ENCODE data around the gene DISP2. TPM values are rescaled to one million over a fixed set of nuclear protein-coding genes. Genes with fewer than 3 reads are reported as not detected.

The DISP2 gene
- total RNA-seq, 1 experiment from 2014 or later = 1.3 TPM

GRCh38 chr15:40340740-40341400 is 17.1 kb upstream of the DISP2 start, which contains the start of gene CCDC9B:
CCDC9B (minus strand) TSS chr15:40340939; CDS start chr15:40340819, 120 bp downstream.
- WGBS (ENCODE audit: extremely low coverage, insufficient read length, low lambda C conversion rate) = no CpG with 5 or more reads among the region's 17 CpGs
- Mint-ChIP-seq H3K27ac (peak within 1 kb of the TSS; percentile 17 to 76 (median 57); a peak in 3 of 7 replicates), H3K9me3 (no peaks in the 10 kb centered on the region), H3K4me3 (no peak within 1 kb of the TSS; a peak in 1 of 5 replicates), H3K4me1 (peaks cover 14 to 38% of the 10 kb centered on the region in 2 experiments), H3K36me3 (ENCODE audit: insufficient read depth in 1 of 3, low read depth in 3 of 3) (no peaks in the 10 kb centered on the region), H3K27me3 (ENCODE audit: low read depth) (peaks cover 14% of the 10 kb centered on the region)
- H3K79me1 ChIP-seq (ENCODE audit: insufficient read depth, low read depth, low read length, poor library complexity, severe bottlenecking) = no peaks in the 10 kb centered on the region
- no peak within 1 kb of the TSS for H3K56ac ChIP-seq (ENCODE audit: insufficient read length, low read depth, low read length)
- no peak within 1 kb of the TSS for H2AK5ac ChIP-seq (ENCODE audit: insufficient read length, low read length)
- H2BK5ac ChIP-seq (ENCODE audit: insufficient read length, low read length) = no peak within 1 kb of the TSS
- no peak for DNase-seq
- H3K9ac ChIP-seq (ENCODE audit: extremely low read depth, insufficient read length, low read length) = no peak within 1 kb of the TSS
- H3K18ac ChIP-seq (ENCODE audit: insufficient read length, low read depth, low read length) = no peak within 1 kb of the TSS
- no peak within 1 kb of the TSS for H2BK12ac ChIP-seq (ENCODE audit: insufficient read length, low read depth, low read length)
- H3T11ph ChIP-seq (ENCODE audit: low read length) = no peak within 1 kb of the TSS
- no peak within 1 kb of the TSS for H3K4ac ChIP-seq (ENCODE audit: low read depth, low read length)
- no peak within 1 kb of the TSS for H2BK15ac ChIP-seq (ENCODE audit: low read depth, low read length)
- no peak within 1 kb of the TSS for H2BK120ac ChIP-seq (ENCODE audit: low read depth, low read length, poor library complexity, severe bottlenecking)
- no peaks in the 10 kb centered on the region for H3K23me2 ChIP-seq (ENCODE audit: insufficient read length, low read depth, low read length, poor library complexity, severe bottlenecking)
- H4K20me1 ChIP-seq (ENCODE audit: control insufficient read depth, insufficient read depth, insufficient read length) = no peaks in the 10 kb centered on the region
- H3K23ac ChIP-seq (ENCODE audit: insufficient read length, low read depth, low read length) = no peak within 1 kb of the TSS
- H2BK20ac ChIP-seq (ENCODE audit: low read depth, low read length, poor library complexity, severe bottlenecking) = no peak within 1 kb of the TSS
- no peak for TF ChIP-seq CTCF (conservative IDR thresholded peaks at IDR 0.05)
- H4K91ac ChIP-seq (ENCODE audit: insufficient read length, low read depth, low read length) = no peak within 1 kb of the TSS
- H4K5ac ChIP-seq (ENCODE audit: insufficient read length, low read depth, low read length) = no peak within 1 kb of the TSS
- no peak within 1 kb of the TSS for H3K4me2 ChIP-seq (ENCODE audit: insufficient read depth, insufficient read length, low read length)
- H3K27me3 ChIP-seq (ENCODE audit: insufficient read depth, low read length) = no peaks in the 10 kb centered on the region
- H2AFZ ChIP-seq (ENCODE audit: low read length) = no peak within 1 kb of the TSS
- no peak within 1 kb of the TSS for H3K14ac ChIP-seq (ENCODE audit: insufficient read depth, low read length)
- H4K8ac ChIP-seq (replicated peaks; ENCODE audit: insufficient read length, low read depth, low read length) = no peak within 1 kb of the TSS
- H3K4me1 ChIP-seq (ENCODE audit: insufficient read depth, low read length) = no peaks in the 10 kb centered on the region
- H3K9me3 ChIP-seq (ENCODE audit: control insufficient read depth, low read depth, low read length) = no peaks in the 10 kb centered on the region
- no peaks in the 10 kb centered on the region for H3K79me2 ChIP-seq (ENCODE audit: insufficient read depth, low read length)
- H3K27ac ChIP-seq (ENCODE audit: insufficient read length, low read depth, low read length) = no peak within 1 kb of the TSS
